Fibroblast of villous mesenchyme (primary cell): ENCODE data around the gene LAMA5. TPM values are rescaled to one million over a fixed set of nuclear protein-coding genes. Genes with fewer than 3 reads are reported as not detected.

ENCODE experiments used
- DNase-seq: peaks from one replicate; pipeline ENCODE4 v3.0.0-alpha.2; 2010; ENCODE audit warnings: low read depth
- H3K4me3 ChIP-seq: 2 replicates; pipeline ENCODE4 v1.5.1; 2011; ENCODE audit warnings: low read depth, mild to moderate bottlenecking, low read length
- total RNA-seq: library from RNA; depleted of rRNA; stranded (reverse); fragments of >200 nt; gene quantifications from 2 replicates; pipeline ENCODE4 v1.2.3, GENCODE V29; 2012
- TF ChIP-seq, protein P1 (sequence below): IDR thresholded peaks from 2 replicates; pipeline ENCODE4 v1.5.1; 2012; ENCODE audit warnings: low read depth, mild to moderate bottlenecking, low read length; ENCODE audit not compliant: insufficient read depth

LAMA5 gene
- total RNA-seq, 1 donor = 55.3 TPM

DNA sequence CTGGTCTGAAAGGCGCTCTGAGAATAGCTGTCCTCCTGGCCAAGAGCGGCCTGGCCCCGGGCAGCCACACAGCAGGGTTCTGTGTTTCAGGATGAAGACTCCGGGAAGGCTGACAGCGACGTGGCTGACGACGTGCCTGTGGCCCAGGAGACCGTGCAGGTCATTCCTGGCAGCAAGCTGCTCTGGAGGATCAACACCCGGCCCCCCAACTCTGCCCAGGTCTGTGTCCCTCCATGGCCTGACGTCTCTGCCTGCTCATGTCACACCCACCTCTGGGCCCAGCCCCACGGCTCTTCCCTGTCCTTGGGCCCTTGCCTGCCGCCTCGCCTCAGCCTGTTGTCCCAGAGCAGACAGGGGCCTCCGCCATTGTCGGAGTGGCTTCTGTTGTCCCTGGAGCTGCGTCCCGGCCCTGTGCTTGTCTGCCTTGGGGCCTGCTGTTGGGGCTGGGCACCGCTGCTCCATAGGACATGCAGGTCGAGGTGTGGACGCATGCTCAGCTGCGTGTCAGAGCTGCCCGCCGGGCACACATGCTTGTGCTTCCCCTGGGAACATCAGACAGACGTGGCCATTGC lies 80.5 kb downstream of the LAMA5 start:
- no peak overlapping the region for H3K4me3 ChIP-seq
- DNase-seq = no peak
- TF ChIP-seq, protein P1, sequence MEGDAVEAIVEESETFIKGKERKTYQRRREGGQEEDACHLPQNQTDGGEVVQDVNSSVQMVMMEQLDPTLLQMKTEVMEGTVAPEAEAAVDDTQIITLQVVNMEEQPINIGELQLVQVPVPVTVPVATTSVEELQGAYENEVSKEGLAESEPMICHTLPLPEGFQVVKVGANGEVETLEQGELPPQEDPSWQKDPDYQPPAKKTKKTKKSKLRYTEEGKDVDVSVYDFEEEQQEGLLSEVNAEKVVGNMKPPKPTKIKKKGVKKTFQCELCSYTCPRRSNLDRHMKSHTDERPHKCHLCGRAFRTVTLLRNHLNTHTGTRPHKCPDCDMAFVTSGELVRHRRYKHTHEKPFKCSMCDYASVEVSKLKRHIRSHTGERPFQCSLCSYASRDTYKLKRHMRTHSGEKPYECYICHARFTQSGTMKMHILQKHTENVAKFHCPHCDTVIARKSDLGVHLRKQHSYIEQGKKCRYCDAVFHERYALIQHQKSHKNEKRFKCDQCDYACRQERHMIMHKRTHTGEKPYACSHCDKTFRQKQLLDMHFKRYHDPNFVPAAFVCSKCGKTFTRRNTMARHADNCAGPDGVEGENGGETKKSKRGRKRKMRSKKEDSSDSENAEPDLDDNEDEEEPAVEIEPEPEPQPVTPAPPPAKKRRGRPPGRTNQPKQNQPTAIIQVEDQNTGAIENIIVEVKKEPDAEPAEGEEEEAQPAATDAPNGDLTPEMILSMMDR = no peak

DNA sequence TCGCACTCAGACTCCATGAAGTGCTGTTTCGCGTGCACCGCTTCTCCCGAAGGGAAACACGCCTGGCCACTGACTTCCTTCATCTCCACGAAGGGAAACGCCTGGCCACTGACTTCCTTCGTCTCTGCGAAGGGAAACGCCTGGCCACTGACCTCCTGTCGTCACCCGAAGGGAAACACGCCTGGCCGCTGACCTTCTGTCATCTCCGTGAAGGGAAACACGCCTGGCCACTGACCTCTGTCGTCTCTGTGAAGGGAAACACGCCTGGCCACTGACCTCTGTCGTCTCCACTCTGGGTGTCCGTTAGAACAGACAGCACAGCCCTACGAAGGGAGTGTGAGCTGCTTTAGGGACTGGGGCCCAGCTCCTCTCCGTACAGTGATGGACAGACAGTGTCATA lies 81.4 kb downstream of the LAMA5 start:
- H3K4me3 ChIP-seq = no peak overlapping the region
- TF ChIP-seq, protein P1 = no peak
- no peak for DNase-seq

DNA sequence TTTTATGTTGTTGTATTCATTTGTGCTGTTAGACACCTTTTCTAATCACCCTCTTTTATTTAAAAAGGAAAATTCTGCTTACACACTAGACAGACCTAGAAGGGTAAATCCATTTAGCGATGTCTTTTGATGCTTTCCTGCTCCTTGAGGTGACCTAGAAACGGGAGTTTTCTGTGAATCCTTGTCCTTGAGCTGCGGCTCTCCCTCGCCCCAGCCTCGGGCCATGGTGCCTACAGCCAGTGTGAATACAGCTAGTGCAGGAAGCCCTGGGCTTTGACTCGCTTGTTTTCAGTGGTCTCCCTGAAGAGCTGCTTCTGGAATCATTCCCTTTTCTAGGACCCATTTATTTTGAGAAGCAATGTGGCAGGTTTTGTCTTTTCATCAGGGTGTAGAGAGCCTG lies 82.0 kb downstream of the LAMA5 start:
- no peak overlapping the region for H3K4me3 ChIP-seq
- TF ChIP-seq, protein P1 = no peak
- no peak for DNase-seq

DNA sequence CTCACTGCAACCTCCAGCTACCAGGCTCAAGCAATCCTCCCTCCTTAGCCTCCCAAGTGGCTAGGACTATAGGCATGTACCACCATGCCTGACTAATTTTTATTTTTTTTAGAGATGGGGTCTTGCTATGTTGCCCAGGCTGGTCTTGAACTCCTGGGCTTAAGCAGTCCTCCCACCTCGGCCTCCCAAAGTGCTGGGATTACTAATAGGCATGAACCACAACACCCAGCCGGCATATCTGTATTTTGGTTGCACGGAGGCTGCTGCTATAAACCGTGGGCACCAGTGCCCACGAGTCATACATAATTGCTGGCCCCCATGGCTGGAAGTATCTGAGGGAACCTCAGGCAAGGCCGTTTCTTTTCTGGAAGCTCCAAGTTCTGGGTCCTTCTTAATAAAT lies 82.7 kb downstream of the LAMA5 start:
- no peak overlapping the region for H3K4me3 ChIP-seq
- DNase-seq = no peak
- TF ChIP-seq, protein P1 = no peak

DNA sequence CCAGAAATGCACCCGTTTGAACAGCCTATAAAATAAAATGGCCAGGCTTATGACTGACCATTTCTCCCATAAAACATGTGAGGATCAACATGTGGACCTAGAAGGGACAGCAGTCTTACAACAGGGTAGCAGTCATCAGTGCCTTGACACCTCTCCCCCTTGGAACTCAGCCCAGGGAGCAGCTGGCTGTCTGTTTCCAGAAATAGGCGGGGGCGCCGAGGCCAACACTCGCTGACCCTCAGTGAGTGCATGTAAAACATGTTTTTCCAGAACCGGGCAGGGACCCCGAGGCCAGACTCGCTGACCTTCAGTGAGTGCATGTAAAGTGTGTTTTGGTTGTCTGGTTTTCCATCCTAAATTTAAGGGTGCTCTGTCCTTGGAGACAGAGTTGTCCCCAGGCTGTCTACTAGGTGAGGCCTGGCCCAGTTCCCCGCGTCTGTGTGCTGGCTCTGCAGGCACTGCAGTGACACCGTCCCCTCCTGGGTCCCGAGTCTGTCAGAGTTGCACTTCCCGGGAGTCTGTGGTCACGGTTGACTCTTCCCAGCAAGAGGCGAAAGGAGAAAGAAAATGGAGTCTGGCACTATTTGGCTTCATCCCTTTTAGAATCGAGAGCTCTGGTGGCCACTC lies 84.1 kb downstream of the LAMA5 start:
- DNase-seq = no peak
- no peak overlapping the region for H3K4me3 ChIP-seq
- TF ChIP-seq, protein P1 = no peak

DNA sequence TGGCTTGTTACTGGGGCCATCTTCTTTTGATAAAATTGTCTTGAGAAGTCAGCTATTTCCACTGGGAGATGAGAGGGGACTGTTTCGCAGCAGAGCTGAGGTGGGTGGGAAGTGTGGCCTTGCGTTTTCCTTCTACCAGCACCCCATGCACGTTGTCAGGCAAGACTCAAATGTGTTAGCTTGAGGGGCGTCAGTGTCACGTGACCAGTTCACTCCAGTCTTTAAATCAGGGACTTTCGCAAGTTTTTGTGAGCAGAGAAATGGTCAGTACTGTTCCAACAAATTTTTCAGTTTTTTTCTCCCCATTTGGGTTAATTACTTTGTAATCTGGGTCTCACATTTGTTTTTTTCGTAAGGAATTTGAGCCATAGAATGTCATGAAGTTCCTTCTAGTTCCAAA lies 85.0 kb downstream of the LAMA5 start:
- no peak overlapping the region for H3K4me3 ChIP-seq
- no peak for DNase-seq
- TF ChIP-seq, protein P1 = no peak
